HepG2 (cell line): Measurements from ENCODE around the gene POP7. TPM values are rescaled to one million over a fixed set of nuclear protein-coding genes. Genes with fewer than 3 reads are reported as not detected.
A peak's percentile ranks its signal among the peaks of the same experiment; 100 is the strongest.

Experiments
- DNMT3B ChIP-seq: conservative IDR thresholded peaks from 2 replicates; pipeline ENCODE4 v1.6.1; 2016; ENCODE audit warnings: missing biosample characterization, control low read depth
- FOXC1 ChIP-seq: sonication (generic); formaldehyde crosslinking; IDR thresholded peaks from 2 replicates; pipeline ENCODE4 v1.8.0; 2022; ENCODE audit warnings: mild to moderate bottlenecking, missing genetic modification reagents, borderline replicate concordance
- FUBP1 ChIP-seq: sonication (generic); formaldehyde crosslinking; IDR thresholded peaks from 2 replicates; pipeline ENCODE4 v1.5.1; 2020; ENCODE audit warnings: missing genetic modification reagents, mild to moderate bottlenecking, borderline replicate concordance
- HMGXB4 ChIP-seq, 2 experiments: sonication (generic) in 1 of 2; formaldehyde crosslinking in 1 of 2; IDR thresholded peaks; 2 replicates each; pipeline versions ENCODE4 v1.4.0 to v1.6.1; 2018 to 2020; ENCODE audit warnings: missing genetic modification reagents in 2 of 2, borderline replicate concordance in 1 of 2, low read depth in 1 of 2, mild to moderate bottlenecking in 1 of 2, missing biosample characterization in 1 of 2
- LRRFIP1 ChIP-seq: sonication (generic); formaldehyde crosslinking; conservative IDR thresholded peaks from 2 replicates; pipeline ENCODE4 v1.4.0; 2020; ENCODE audit warnings: missing genetic modification reagents
- NCOA1 ChIP-seq: sonication (generic); formaldehyde crosslinking; IDR thresholded peaks from 2 replicates; pipeline ENCODE4 v1.9.0; 2021; ENCODE audit warnings: missing genetic modification reagents
- NCOA2 ChIP-seq: sonication (generic); formaldehyde crosslinking; IDR thresholded peaks from 2 replicates; pipeline ENCODE4 v1.8.0; 2022; ENCODE audit warnings: inconsistent platforms
- PATZ1 ChIP-seq: sonication (generic); formaldehyde crosslinking; IDR thresholded peaks from 2 replicates; pipeline ENCODE4 v1.4.0; 2020; ENCODE audit warnings: missing genetic modification reagents
- RBFOX2 ChIP-seq: fragments of 200-400 bp; formaldehyde crosslinking; IDR thresholded peaks from 2 replicates; pipeline ENCODE4 v1.6.1; 2017; ENCODE audit warnings: low read depth, mild to moderate bottlenecking, low read length
- RFXANK ChIP-seq: IDR thresholded peaks from 2 replicates; pipeline ENCODE4 v1.6.1; 2016
- SALL1 ChIP-seq: sonication (generic); formaldehyde crosslinking; IDR thresholded peaks from 2 replicates; pipeline ENCODE4 v1.8.0; 2022; ENCODE audit warnings: mild to moderate bottlenecking, missing genetic modification reagents
- ZBTB33 ChIP-seq: sonication (generic); formaldehyde crosslinking; IDR thresholded peaks from 2 replicates; pipeline ENCODE4 v1.4.0; 2020; ENCODE audit warnings: missing genetic modification reagents
- ZBTB8A ChIP-seq: sonication (generic); formaldehyde crosslinking; IDR thresholded peaks from 2 replicates; pipeline ENCODE4 v1.4.0; 2020; ENCODE audit warnings: mild to moderate bottlenecking, low read depth, missing genetic modification reagents, borderline replicate concordance
- ZFP37 ChIP-seq: sonication (generic); formaldehyde crosslinking; IDR thresholded peaks from 2 replicates; pipeline ENCODE4 v1.4.0; 2020; ENCODE audit warnings: missing genetic modification reagents, borderline replicate concordance
- ZNF430 ChIP-seq: sonication (generic); formaldehyde crosslinking; IDR thresholded peaks from 2 replicates; pipeline ENCODE4 v1.9.0; 2021; ENCODE audit warnings: mild to moderate bottlenecking, missing genetic modification reagents
- ZNF749 ChIP-seq: sonication (generic); formaldehyde crosslinking; IDR thresholded peaks from 2 replicates; pipeline ENCODE4 v1.8.0; 2022; ENCODE audit warnings: mild to moderate bottlenecking, missing genetic modification reagents, moderate library complexity, borderline replicate concordance
- ZSCAN29 ChIP-seq: sonication (generic); formaldehyde crosslinking; conservative IDR thresholded peaks from 2 replicates; pipeline ENCODE4 v1.4.0; 2020; ENCODE audit warnings: mild to moderate bottlenecking, missing genetic modification reagents
- polyA plus RNA-seq, 8 experiments: library from polyadenylated mRNA; depleted of rRNA in 3 of 8; stranded (reverse) in 7 of 8; unstranded in 1 of 8; fragments of >200 nt; fragmentation: Illumina TruSeq in 4 of 8; extraction: Trizol in 4 of 8; gene quantifications; 2 replicates each; pipeline versions ENCODE4 v1.2.1 to v1.2.3, GENCODE V29; 2011 to 2016; ENCODE audit warnings: low read depth in 4 of 8, missing spikeins in 1 of 8, mixed read lengths in 1 of 8; ENCODE audit not compliant: insufficient read depth in 1 of 8
- total RNA-seq, 5 experiments: library from RNA; depleted of rRNA; stranded (reverse); fragments of >200 nt; fragmentation: Illumina TruSeq; extraction: Trizol; gene quantifications; 2 replicates each; pipeline ENCODE4 v1.2.3, GENCODE V29; 2016; ENCODE audit warnings: low read depth in 1 of 5

POP7 gene
- total and polyA plus RNA-seq, 2 of the 13 experiments (the other 11 are each of a cell fraction or from before 2014, with no cell fraction given): 63.9 to 91.1 TPM

DNA sequence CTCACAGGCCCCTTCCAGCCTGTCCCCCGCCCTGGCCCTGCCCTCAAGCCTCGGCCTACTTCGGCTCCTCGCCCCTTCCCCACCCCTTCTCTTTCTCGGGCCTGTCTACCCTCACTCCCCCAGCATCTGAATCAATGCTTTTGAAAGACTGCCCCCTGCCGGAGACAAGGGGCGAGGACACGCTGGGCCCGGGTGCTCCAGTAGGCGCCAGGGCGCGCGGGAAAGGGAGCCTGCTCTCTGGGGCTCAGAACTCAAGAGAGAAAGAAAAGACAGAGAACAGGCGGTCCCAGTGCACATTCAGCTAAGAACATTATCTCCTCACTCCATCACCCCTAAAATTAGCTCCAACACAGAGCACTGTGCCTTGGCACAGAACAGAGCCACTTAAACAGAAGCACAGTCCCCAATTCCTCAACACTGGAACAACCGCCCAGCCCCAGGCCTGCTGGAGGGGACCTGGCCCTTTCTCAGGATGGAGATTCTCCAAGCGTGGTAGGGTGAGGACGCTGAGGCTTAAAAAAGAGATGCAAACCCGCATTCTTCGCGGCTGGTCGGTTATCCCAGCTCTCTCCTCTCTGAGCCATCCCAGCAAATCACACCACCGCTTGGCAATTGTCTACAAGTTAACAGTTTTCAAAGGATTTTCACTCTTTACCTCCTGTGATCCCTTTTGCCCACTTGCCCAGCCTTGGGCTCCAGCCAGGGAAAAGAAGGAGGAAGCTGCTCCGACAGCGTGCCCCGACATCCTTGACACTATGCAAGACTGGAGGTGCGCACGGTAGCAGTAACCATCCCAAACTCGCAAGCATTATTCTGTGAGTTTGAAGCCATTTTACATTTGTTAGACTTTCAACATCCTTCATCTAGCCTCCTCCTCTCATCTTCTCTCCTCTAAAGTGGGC lies 14.0 kb upstream of the POP7 start (continued):
- TF ChIP-seq SALL1 (CRISPR knock-in tag) (0 out of 2 replicates have a peak, but pooled peaks have one; percentile 17), NCOA1 (CRISPR knock-in tag) (no peak), NCOA2 (no peak), PATZ1 (CRISPR knock-in tag) (peak; percentile 70), RBFOX2 (0 out of 2 replicates have a peak, but pooled peaks have one; percentile 9), FOXC1 (CRISPR knock-in tag) (peak; percentile 37; the same call in 1 of the 2 replicates), ZFP37 (CRISPR knock-in tag) (0 out of 2 replicates have a peak, but pooled peaks have one; percentile 20), ZBTB8A (CRISPR knock-in tag) (no peak), ZNF749 (0 out of 2 replicates have a peak, but pooled peaks have one; percentile 23), RFXANK (CRISPR knock-in tag) (no peak), LRRFIP1 (CRISPR knock-in tag) (no peak), ZBTB33 (CRISPR knock-in tag) (peak; percentile 48; the same call in 1 of the 2 replicates), HMGXB4 (CRISPR knock-in tag; IDR thresholded peaks at IDR 0.05; ENCODE audit: borderline replicate concordance in 1 of 2, low read depth in 1 of 2) (peak; percentile 59 to 87; a peak in 3 of 4 replicates), ZNF430 (CRISPR knock-in tag) (no peak), DNMT3B (no peak), FUBP1 (CRISPR knock-in tag) (no peak), ZSCAN29 (CRISPR knock-in tag) (no peak)
